Measurements from ENCODE around the gene ARHGAP24. TPM values are rescaled to one million over a fixed set of nuclear protein-coding genes. Genes with fewer than 3 reads are reported as not detected.

ARHGAP24 gene
- total and polyA plus RNA-seq, 2 donors (not counting 3 experiments of a cell fraction or from before 2014, with no cell fraction given), result 52.1 to 79.4 TPM

DNA sequence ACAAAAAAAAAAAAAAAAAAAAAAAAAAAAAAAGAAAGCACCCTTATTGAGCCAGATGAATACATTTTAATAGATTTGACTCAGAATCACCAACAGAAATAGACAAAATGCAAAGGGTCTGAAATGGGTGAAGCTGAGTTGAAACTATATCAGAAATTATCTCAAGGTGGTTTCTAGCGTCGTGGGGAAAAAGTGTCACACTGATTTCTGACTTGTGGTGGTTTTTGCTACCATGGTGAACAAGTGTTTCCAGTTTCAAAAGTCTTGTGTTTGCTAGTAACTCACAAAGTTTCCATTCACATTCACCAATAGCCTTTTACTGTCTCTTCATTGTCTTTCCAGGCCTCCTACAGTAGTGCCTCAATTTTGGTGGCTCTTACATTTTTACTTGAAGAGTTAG, 135.5 kb downstream of the ARHGAP24 start:
- POLR2A ChIA-PET, result interaction anchor here (0.7 kb wide), 1 partner anchor 79 kb away, joined by 5 read pairs; no protein-coding TSS in a partner anchor
- Histone ChIP-seq H3K79me2 (ENCODE audit: control insufficient read depth, insufficient read depth, low read length) (no peaks in the 10 kb centered on the region), H4K20me1 (replicated peaks; ENCODE audit: control insufficient read depth, extremely low read depth, insufficient read depth, low read length) (no peaks in the 10 kb centered on the region), H3K9ac (replicated peaks; ENCODE audit: extremely low read depth, insufficient read depth, low read length) (no peak overlapping the region), H3K4me1 (ENCODE audit: control insufficient read depth, extremely low read depth, insufficient read depth, low read length) (no peaks in the 10 kb centered on the region), H3K36me3 (ENCODE audit: control insufficient read depth in 2 of 2, extremely low read depth in 1 of 2, insufficient read depth in 2 of 2, low read length in 2 of 2) (no peaks in the 10 kb centered on the region), H3K27me3 (ENCODE audit: control insufficient read depth in 2 of 2, insufficient read depth in 2 of 2, low read length in 2 of 2) (no peaks in the 10 kb centered on the region), H3K27ac (ENCODE audit: insufficient read depth, low read depth, low read length) (no peak overlapping the region), H3K4me3 (replicated peaks in 1 of 3; ENCODE audit: insufficient read depth in 1 of 3, low read depth in 1 of 3, low read length in 3 of 3) (no peak overlapping the region), H3K4me2 (ENCODE audit: insufficient read depth, low read length) (no peak overlapping the region), H2AFZ (ENCODE audit: low read depth, low read length) (no peak overlapping the region), H3K9me1 (replicated peaks; ENCODE audit: control insufficient read depth, extremely low read depth, insufficient read depth, low read length) (no peaks in the 10 kb centered on the region), H3K9me3 (replicated peaks; ENCODE audit: control insufficient read depth, insufficient read depth, low read length) (no peaks in the 10 kb centered on the region)
- CTCF ChIA-PET, result no interaction called here
- TF ChIP-seq MYC (IDR thresholded peaks at IDR 0.05; ENCODE audit: low read depth, low read length), result no peak
- no peak for TF ChIP-seq POLR2AphosphoS5 (IDR thresholded peaks at IDR 0.05; ENCODE audit: insufficient read depth, low read depth, low read length)
- DNase-seq (ENCODE audit: low read depth, low spot score) (no peak), FAIRE-seq (no peak)
- no TSS peak for BruUV-seq (replicated peaks)
- intact Hi-C loops (cut with micrococcal nuclease) (no loop called here), dilution Hi-C loops (cut with MboI; ENCODE audit: extremely low pct_ligation_motif_present, low sequenced_read_pairs) (no loop called here)

DNA sequence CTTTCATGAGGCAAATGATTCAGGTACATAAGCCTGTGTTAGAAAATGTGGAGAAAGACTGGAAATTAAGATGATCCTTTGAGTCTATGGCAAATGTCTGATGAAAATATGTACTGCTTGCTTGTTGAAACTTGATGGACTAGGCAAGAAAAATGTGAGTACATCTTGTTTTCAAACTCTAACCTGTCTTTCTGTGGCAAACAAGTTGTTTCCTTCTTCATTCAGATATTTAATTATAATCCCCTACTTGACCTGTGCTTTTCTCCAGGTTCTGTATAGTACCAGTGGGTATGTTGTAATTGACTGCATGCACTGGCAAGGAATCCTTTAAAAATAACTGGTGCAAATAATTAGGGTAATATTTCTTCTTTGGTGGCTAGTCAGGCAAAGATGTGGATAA, 136.7 kb downstream of the ARHGAP24 start:
- BruUV-seq (replicated peaks), result no TSS peak
- POLR2A ChIA-PET, result no interaction called here
- no peaks in the 10 kb centered on the region for H3K9me1 ChIP-seq (replicated peaks; ENCODE audit: control insufficient read depth, extremely low read depth, insufficient read depth, low read length)
- H3K9me3 ChIP-seq (replicated peaks; ENCODE audit: control insufficient read depth, insufficient read depth, low read length), result no peaks in the 10 kb centered on the region
- no peaks in the 10 kb centered on the region for H3K27me3 ChIP-seq (ENCODE audit: control insufficient read depth in 2 of 2, insufficient read depth in 2 of 2, low read length in 2 of 2)
- no peaks in the 10 kb centered on the region for H3K79me2 ChIP-seq (ENCODE audit: control insufficient read depth, insufficient read depth, low read length)
- H3K27ac ChIP-seq (ENCODE audit: insufficient read depth, low read depth, low read length), result no peak overlapping the region
- no peak overlapping the region for H3K4me2 ChIP-seq (ENCODE audit: insufficient read depth, low read length)
- no peak overlapping the region for H3K9ac ChIP-seq (replicated peaks; ENCODE audit: extremely low read depth, insufficient read depth, low read length)
- no peak for FAIRE-seq
- H3K4me3 ChIP-seq (replicated peaks in 1 of 3; ENCODE audit: insufficient read depth in 1 of 3, low read depth in 1 of 3, low read length in 3 of 3), result no peak overlapping the region
- intact Hi-C loops (cut with micrococcal nuclease) (no loop called here), dilution Hi-C loops (cut with MboI; ENCODE audit: extremely low pct_ligation_motif_present, low sequenced_read_pairs) (no loop called here)
- H3K4me1 ChIP-seq (ENCODE audit: control insufficient read depth, extremely low read depth, insufficient read depth, low read length), result no peaks in the 10 kb centered on the region
- no peaks in the 10 kb centered on the region for H3K36me3 ChIP-seq (ENCODE audit: control insufficient read depth in 2 of 2, extremely low read depth in 1 of 2, insufficient read depth in 2 of 2, low read length in 2 of 2)
- TF ChIP-seq EZH2 (IDR thresholded peaks at IDR 0.05; ENCODE audit: borderline replicate concordance, low read depth, low read length, severe bottlenecking), result no peak
- TF ChIP-seq CTCF (IDR thresholded peaks at IDR 0.05; ENCODE audit: extremely low read depth in 1 of 2, insufficient read depth in 1 of 2, low read depth in 1 of 2, low read length in 2 of 2), result no peak
- TF ChIP-seq MYC (IDR thresholded peaks at IDR 0.05; ENCODE audit: low read depth, low read length), result no peak
- TF ChIP-seq JUN (IDR thresholded peaks at IDR 0.05; ENCODE audit: borderline replicate concordance, insufficient read depth, insufficient read length, low read depth), result no peak
- TF ChIP-seq FOS (IDR thresholded peaks at IDR 0.05; ENCODE audit: borderline replicate concordance, insufficient read depth, low read length), result no peak
- TF ChIP-seq, protein P1, sequence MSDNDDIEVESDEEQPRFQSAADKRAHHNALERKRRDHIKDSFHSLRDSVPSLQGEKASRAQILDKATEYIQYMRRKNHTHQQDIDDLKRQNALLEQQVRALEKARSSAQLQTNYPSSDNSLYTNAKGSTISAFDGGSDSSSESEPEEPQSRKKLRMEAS (IDR thresholded peaks at IDR 0.05; ENCODE audit: insufficient read depth, insufficient read length), result no peak
- TF ChIP-seq POLR2AphosphoS5 (IDR thresholded peaks at IDR 0.05; ENCODE audit: insufficient read depth, low read depth, low read length), result no peak
- no peak for TF ChIP-seq GATA2 (IDR thresholded peaks at IDR 0.05; ENCODE audit: insufficient read depth, insufficient read length, low read depth, low read length)
- TF ChIP-seq POLR2A (IDR thresholded peaks at IDR 0.05; ENCODE audit: low read depth, low read length), result no peak
- no peaks in the 10 kb centered on the region for H4K20me1 ChIP-seq (replicated peaks; ENCODE audit: control insufficient read depth, extremely low read depth, insufficient read depth, low read length)
- CTCF ChIA-PET, result no interaction called here
- DNase-seq (ENCODE audit: low read depth, low spot score), result no peak
- no peak overlapping the region for H2AFZ ChIP-seq (ENCODE audit: low read depth, low read length)

Measured in endothelial cell of umbilical vein (primary cell).